Loucy (cell line): ENCODE measurements around the gene POU5F1.

Experiments used
- H2AFZ ChIP-seq: fragments of 200-600 bp; sonication (generic); 2 replicates; pipeline ENCODE4 v1.6.0; 2016; ENCODE audit warnings: antibody characterized with exemption, mild to moderate bottlenecking, low read length, moderate library complexity
- H3F3A ChIP-seq: fragments of 200-600 bp; 2 replicates; pipeline ENCODE4 v1.6.0; 2016; ENCODE audit warnings: antibody characterized with exemption, low read depth, mild to moderate bottlenecking
- H3K27me3 ChIP-seq: fragments of 200-600 bp; sonication (generic); 2 replicates; pipeline ENCODE4 v1.6.1; 2014; ENCODE audit warnings: low read length, mild to moderate bottlenecking; ENCODE audit not compliant: insufficient read depth, poor library complexity, severe bottlenecking
- H3K36me3 ChIP-seq: fragments of 200-600 bp; sonication (generic); 2 replicates; pipeline ENCODE4 v1.6.1; 2016; ENCODE audit warnings: low read length; ENCODE audit not compliant: insufficient read depth
- H3K4me1 ChIP-seq: fragments of 200-600 bp; sonication (generic); 2 replicates; pipeline ENCODE4 v1.5.1; 2014; ENCODE audit warnings: low read length, mild to moderate bottlenecking; ENCODE audit not compliant: insufficient read depth, poor library complexity, severe bottlenecking
- H3K4me2 ChIP-seq: fragments of 200-600 bp; sonication (generic); 2 replicates; pipeline ENCODE4 v1.6.0; 2014; ENCODE audit warnings: antibody characterized with exemption, low read length, low read depth, mild to moderate bottlenecking; ENCODE audit not compliant: poor library complexity, severe bottlenecking
- H3K4me3 ChIP-seq: fragments of 200-600 bp; sonication (generic); 2 replicates; pipeline ENCODE4 v1.5.1; 2014; ENCODE audit warnings: low read length, mild to moderate bottlenecking, mixed read lengths; ENCODE audit not compliant: poor library complexity, severe bottlenecking
- H3K79me2 ChIP-seq: fragments of 200-600 bp; sonication (generic); 2 replicates; pipeline ENCODE4 v1.6.1; 2014; ENCODE audit warnings: low read length; ENCODE audit not compliant: insufficient read depth
- H3K9ac ChIP-seq: fragments of 200-600 bp; sonication (generic); 2 replicates; pipeline ENCODE4 v1.6.0; 2014; ENCODE audit warnings: mild to moderate bottlenecking, low read depth, low read length, moderate library complexity; ENCODE audit not compliant: poor library complexity, severe bottlenecking
- H3K9me2 ChIP-seq: fragments of 200-600 bp; sonication (generic); replicated peaks from 2 replicates; pipeline ENCODE4 v1.6.1; 2016; ENCODE audit warnings: low read depth, low read length, mixed read lengths
- H3K9me3 ChIP-seq: fragments of 200-600 bp; sonication (generic); 2 replicates; pipeline ENCODE4 v1.6.1; 2014; ENCODE audit warnings: mild to moderate bottlenecking, antibody characterized with exemption, low read length, low read depth; ENCODE audit not compliant: insufficient read depth
- H4K20me1 ChIP-seq: fragments of 200-600 bp; sonication (generic); 2 replicates; pipeline ENCODE4 v1.6.0; 2014; ENCODE audit warnings: antibody characterized with exemption, low read length, mild to moderate bottlenecking; ENCODE audit not compliant: insufficient read depth, poor library complexity, severe bottlenecking
- EZH2phosphoT487 ChIP-seq: fragments of 200-600 bp; IDR thresholded peaks from 2 replicates; pipeline ENCODE4 v1.6.1; 2018; ENCODE audit warnings: antibody characterized with exemption, mild to moderate bottlenecking, moderate library complexity, borderline replicate concordance
- TF ChIP-seq, protein P1 (sequence below): fragments of 200-600 bp; sonication (generic); conservative IDR thresholded peaks from 2 replicates; pipeline ENCODE4 v1.5.1; 2014; ENCODE audit warnings: mild to moderate bottlenecking, antibody characterized with exemption, low read length

The POU5F1 gene

DNA sequence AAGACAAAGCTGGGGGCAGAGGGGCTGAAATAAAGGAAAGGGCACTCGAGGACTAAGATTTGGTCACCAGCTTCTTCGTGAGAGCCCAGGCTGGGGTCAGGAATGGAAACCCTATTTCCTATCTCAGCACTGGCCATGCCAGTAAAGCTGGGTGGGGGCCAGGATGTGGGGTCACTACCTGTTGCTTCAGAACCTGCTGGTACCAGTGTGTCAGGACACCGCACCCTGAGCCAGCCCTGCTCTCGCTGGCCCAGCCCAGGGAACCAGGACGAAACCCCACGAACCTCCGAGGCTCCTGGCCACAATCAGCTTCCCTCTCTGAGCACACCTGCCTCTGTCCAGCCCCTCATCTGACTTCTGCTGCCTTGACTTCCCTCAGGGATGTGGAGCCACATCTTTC, 52.3 kb downstream of the POU5F1 start:
- Histone ChIP-seq H3K4me1 (no peaks in the 10 kb centered on the region), H3K4me3 (no peak overlapping the region), H3K9ac (no peak overlapping the region), H3K9me3 (no peaks in the 10 kb centered on the region), H3K27me3 (no peaks in the 10 kb centered on the region), H3K4me2 (no peak overlapping the region), H3F3A (no peaks in the 10 kb centered on the region), H3K79me2 (no peaks in the 10 kb centered on the region), H3K9me2 (no peaks in the 10 kb centered on the region), H2AFZ (no peak overlapping the region), H3K36me3 (no peaks in the 10 kb centered on the region), H4K20me1 (no peaks in the 10 kb centered on the region)
- TF ChIP-seq, protein P1, sequence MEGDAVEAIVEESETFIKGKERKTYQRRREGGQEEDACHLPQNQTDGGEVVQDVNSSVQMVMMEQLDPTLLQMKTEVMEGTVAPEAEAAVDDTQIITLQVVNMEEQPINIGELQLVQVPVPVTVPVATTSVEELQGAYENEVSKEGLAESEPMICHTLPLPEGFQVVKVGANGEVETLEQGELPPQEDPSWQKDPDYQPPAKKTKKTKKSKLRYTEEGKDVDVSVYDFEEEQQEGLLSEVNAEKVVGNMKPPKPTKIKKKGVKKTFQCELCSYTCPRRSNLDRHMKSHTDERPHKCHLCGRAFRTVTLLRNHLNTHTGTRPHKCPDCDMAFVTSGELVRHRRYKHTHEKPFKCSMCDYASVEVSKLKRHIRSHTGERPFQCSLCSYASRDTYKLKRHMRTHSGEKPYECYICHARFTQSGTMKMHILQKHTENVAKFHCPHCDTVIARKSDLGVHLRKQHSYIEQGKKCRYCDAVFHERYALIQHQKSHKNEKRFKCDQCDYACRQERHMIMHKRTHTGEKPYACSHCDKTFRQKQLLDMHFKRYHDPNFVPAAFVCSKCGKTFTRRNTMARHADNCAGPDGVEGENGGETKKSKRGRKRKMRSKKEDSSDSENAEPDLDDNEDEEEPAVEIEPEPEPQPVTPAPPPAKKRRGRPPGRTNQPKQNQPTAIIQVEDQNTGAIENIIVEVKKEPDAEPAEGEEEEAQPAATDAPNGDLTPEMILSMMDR, result no peak
- no peak for TF ChIP-seq EZH2phosphoT487

DNA sequence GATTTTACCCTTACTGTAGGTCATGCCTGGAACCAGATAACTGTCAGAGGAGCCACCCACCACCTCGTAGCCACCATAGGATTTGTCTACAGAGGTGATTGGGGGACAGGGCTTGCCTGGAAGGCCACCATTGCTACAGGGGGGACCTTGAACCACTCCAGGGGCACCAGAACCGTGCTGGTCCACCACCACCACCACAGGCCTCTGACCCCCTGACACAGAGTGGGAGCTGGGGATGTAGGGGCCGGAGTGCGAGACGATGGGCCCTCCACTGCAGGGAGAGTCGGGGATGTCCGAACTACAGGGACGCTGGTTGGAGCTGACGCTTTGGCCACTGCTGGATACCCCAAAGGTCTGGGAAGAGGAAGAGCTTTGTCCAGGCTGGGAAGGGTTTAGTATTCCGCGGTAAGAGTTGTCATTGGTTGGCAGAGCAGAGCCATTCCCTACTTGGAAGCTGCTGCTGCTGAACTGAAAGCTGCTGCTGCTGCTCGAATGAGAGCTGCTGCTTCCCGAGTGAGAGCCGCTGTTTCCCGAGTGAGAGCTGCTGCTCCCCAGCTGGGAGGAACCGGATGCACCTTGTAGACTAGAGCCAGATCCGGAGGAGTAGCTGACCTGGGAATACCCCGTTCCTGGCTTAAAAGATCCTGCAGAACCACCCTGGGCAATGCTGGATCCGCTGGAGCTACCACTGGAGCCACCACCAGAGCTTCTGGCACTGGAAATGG, 53.7 kb downstream of the POU5F1 start:
- Histone ChIP-seq H3K4me3 (no peak overlapping the region), H3K36me3 (no peaks in the 10 kb centered on the region), H3K4me2 (no peak overlapping the region), H3K79me2 (no peaks in the 10 kb centered on the region), H3K4me1 (no peaks in the 10 kb centered on the region), H3K9ac (no peak overlapping the region), H3K9me2 (no peaks in the 10 kb centered on the region), H4K20me1 (no peaks in the 10 kb centered on the region), H3F3A (no peaks in the 10 kb centered on the region), H2AFZ (no peak overlapping the region), H3K9me3 (no peaks in the 10 kb centered on the region), H3K27me3 (no peaks in the 10 kb centered on the region)
- TF ChIP-seq, protein P1, result no peak
- no peak for TF ChIP-seq EZH2phosphoT487

GRCh38 chr6:31115941-31116560, 54.4 kb downstream of the POU5F1 start:
- no peak overlapping the region for H2AFZ ChIP-seq
- H3K4me2 ChIP-seq, result no peak overlapping the region
- H4K20me1 ChIP-seq, result no peaks in the 10 kb centered on the region
- no peaks in the 10 kb centered on the region for H3K9me3 ChIP-seq
- H3K4me3 ChIP-seq, result no peak overlapping the region
- no peaks in the 10 kb centered on the region for H3K36me3 ChIP-seq
- H3K79me2 ChIP-seq, result no peaks in the 10 kb centered on the region
- no peak overlapping the region for H3K9ac ChIP-seq
- TF ChIP-seq, protein P1, result no peak
- no peak for TF ChIP-seq EZH2phosphoT487
- no peaks in the 10 kb centered on the region for H3K27me3 ChIP-seq
- no peaks in the 10 kb centered on the region for H3K4me1 ChIP-seq
- H3F3A ChIP-seq, result no peaks in the 10 kb centered on the region
- H3K9me2 ChIP-seq, result no peaks in the 10 kb centered on the region
